HG02678 (cell line): ENCODE results near the gene CACNA2D2.

ENCODE experiments used
- ATAC-seq: cut with Tn5 transposase; IDR thresholded peaks from one replicate; pipeline ENCODE4 v1.9.1; 2021; ENCODE audit warnings: mild to moderate bottlenecking, moderate library complexity; ENCODE audit not compliant: unreplicated experiment

CACNA2D2 gene

DNA sequence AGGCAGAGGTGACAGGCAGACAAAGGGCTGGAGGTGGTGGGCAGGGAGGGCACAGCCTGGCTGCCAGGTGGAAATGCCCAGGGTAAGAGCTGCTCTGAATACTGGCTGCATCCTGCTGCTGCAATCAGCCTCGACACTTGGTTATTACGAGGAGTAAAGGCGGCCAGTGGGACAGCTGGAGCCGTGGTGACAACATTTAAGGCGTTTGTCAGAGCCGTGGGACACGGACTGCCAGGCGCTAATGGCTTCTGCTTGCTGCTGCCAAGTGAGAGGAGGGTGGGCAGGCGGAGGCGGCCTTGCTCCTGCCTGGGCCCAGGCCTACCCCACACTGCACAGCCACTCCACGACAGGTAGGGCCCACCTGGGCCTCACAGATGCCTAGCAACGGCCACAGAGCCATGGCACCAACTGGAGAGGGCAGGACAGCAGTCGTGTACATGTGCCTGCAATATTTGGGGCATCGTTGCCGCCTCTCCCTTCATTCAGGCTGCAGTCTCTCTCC lies 94.9 kb downstream of the CACNA2D2 start:
- no peak for ATAC-seq

DNA sequence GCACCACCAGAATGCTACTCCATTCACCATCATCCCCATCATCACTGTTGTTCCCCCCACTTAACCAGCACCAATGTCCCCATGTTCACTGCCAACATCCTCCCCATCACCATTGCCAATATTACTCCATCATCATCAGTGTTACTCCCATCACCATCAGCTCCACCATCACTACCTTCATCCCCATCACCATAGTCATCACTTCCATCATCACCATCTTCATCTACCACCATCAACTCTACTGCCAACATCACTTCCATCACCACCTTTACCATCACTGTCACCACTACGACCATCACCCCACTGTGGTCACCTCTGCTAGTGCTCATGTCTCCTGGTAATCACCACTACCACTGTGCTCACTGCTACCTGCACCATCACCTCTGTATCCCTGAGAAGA lies 96.9 kb downstream of the CACNA2D2 start:
- ATAC-seq: no peak

DNA sequence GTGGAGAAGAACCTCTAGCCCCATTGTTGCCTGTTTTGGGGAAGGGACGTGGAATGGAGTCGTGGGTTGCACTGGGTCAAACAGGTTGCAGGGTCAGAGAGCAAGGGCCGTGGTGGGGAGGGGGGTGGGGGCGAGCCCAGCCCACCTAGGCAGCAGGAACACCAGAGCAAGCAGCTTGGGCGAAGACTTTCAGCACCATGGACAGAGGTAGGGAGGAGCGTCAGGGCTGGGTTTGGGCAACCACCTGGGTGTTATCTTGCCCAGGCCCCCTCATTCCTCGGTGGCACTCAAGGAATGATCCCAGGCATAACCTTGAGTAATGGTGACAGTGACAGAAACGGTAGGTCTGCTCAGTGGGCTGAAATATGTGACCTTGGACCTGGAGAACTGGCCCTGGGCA lies 98.2 kb downstream of the CACNA2D2 start:
- ATAC-seq: no peak

DNA sequence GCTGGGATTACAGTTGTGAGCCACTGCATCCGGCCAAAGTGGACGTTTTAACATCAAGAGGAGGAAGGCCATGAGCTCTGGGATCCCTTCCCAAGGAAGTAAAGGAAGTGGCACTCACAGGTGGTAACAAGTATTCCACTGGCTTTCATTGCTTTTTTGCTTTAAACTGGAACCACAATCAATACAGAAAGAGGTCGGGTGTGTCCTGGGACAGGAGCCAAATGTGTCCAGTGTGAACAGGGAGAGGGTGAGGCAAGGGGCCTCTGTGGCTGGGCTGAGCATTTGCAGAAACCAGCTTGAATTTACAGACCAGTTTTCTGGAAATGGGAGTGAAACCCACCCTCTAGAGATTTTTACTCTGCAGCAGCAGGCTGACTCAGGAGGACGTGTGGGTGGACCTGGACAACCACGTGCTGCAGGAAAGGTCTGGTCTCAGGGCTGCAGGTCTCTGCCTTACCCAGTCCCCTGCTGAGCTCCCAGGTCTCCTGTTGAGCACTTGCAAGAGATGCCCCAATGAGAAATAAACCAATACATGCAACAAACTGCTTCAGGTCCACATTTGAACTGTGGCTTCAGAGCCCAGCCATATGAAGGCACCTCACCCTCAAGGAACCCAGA lies 101.3 kb downstream of the CACNA2D2 start:
- ATAC-seq: no peak

DNA sequence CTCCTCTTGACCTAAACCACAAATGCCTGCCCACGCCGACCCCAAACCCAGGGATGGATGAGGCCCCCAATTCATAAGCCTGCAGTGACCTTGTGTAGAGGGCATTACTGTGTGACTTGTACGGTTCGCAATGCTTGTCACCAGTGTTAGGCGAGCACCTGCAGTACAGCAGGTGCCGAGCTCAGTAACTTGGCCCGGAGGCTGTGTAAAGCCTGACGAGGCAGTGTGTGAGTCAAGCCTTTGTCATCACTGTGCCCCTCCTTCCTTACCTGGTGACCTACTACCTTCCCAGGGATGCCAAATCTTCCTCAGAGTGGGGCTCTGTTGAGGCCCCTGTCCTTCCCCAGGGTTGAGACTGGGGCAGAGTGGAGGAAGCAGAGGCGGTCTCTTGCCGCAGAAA lies 106.9 kb downstream of the CACNA2D2 start:
- no peak for ATAC-seq

DNA sequence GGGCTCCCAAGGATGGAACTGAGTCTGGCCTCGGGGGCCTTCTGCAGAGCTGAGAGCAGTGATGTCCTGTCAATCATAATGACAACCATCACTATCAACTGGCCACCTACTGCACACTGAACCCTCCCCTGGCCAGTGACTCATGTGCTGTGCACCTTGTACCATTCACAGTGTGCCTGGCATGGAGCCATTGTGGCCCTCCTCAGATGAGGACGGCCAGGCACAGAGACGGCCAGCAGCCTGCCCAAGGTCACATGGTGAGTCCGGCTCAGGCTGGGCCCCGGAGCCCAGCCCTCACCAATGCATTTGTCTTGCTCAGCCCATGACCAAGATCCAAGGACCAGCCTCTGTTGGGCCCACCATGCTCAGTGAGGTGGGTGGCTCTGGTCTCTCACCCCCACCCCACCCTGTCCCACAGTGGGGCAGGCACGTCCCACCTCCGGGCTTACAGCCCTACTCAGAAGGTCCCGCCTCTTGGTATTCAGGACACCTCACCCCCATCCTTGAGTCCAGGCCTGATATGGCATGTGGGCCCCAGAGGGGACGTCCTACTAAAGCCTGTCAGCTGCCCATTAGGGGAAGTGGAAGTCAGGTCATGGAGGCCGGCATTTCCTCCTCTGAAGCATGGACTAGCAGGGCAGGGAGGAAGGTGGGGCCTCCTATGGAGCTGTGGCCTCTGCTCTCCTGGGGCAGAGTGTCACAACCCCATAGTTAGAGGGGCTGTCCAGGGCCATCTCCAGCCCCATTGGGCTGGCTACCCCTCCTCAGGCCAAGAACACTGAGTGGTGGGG lies 108.2 kb downstream of the CACNA2D2 start:
- no peak for ATAC-seq

DNA sequence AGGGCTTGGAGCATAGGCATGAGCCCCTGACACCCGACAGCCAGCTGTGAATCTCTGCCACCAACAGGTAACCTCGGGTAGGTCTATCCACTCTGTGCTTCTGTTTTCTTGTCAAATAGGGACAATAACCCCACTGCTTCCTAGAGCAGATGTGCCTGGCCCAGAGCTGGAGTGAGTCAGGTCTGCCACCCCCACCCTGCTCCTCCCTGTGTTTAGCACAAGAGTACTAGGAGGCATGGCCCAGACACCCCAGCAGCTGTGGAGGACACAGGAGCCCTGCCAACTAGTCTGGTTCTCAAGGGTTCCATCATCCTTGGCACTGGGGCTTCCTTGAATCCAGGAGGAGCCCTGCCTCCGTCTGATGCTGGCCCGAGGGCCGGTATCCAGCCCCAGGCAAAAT lies 110.4 kb downstream of the CACNA2D2 start:
- no peak for ATAC-seq

DNA sequence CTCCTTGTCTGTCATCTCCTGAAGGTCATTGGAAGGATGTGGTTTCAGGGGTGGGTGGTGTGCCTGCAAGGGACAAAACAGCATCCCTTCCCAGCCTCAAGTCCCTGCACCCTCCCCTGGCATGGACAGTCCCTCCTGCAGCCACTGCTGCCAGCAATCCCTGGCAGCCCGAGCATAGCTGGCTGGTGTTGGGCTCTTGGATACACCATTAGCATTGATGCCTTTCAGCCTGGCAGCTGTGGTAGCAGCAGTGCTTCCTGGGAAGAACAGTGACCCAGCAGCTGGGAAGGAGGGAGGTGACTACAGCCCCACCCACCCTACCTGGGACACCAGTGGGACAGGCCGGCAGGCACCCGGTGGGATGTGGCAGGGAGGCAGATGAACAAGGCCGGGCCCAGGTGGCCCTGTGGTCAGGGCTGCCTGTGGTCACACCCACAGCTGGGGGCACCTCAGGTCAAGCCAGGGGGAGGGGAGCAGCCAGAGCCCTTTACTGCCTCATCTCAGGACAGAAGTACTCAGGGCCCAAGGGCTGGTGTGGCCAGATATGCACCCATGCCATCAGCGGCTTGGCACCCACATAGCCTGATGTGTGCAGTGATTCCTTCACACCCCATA lies 111.2 kb downstream of the CACNA2D2 start:
- ATAC-seq: no peak

DNA sequence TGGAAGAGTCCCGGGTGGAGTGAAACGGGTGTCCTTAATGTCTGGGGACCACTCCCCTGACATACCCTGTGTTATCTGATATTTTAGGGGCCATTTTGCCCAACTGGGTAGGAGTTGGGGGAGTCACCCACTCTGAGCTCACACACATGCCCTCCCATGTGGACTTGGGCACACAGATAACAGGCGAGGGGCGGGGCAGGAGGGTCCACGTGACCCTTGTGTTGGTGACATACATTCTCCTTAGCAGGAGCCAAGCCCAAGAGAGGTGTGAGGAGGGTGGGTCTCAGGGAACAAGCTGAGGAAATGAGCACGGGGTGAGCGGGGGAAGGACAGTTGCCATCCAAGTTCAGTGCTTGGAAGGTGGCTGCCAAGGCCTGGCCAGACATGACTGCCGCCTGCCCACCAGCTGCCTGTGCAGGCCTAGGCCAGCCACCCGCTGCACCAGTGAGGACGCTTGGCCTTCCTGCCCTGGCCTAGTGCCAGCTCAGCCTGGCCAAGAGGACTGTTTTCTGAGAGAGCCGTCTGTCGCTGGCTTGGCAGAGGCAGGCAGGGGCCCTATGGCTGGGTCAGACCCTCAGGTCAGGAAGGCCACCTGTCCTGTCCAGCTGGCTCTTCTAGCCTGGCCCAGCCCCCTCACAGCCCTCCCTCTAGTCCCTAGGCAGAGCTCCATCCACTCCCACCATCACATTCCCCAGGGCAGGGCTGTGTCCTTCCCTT lies 112.8 kb downstream of the CACNA2D2 start:
- ATAC-seq: no peak

DNA sequence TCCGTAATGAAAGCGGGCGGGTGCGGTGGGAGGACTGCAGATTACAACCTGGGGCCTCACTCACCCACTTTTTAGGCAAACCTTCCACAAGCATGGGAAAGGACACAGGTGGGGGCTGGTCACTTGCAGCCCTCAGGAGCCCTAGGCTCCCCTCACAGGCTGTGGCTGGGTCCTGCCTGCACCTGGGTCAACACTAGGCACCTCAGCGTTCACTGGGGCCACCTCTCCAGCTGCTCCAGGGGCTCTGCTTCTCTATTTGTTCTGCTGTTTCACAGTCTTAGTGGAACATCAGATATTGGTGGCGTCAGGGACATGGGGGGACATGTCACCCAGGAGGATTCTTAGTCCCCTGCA lies 114.0 kb downstream of the CACNA2D2 start:
- ATAC-seq: no peak

DNA sequence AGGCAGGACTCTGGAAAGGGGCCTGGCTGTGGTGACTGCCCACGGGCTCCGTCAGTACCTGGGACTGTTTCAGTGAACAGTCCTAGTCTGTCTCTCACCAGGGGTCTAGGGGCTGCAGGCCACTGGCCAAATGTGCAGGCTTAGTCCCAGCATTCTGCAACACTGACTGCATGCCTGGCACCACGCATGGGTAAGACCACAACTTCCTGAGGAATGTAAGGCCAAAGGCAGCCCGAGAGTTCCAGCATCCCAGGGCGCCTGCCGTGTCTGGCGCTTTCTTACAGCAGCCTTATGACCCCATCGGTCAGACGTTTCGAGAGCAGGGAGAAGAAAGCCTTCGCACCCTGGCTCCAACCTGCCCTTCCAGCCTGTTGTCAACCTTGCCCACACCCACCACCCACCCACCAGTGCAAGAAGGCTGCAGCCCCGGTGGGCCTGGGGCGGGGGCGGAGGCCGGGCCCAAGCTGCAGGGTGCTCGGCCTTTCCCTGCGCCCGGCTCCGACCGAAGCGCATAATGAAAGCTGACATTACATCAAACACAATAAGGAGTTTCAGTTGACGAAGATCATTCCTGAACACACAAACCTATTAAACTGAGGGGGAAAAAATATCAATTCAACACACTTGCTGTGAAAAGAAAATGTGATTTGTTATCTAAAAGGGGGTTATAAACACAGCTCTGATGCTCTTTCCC lies 114.6 kb downstream of the CACNA2D2 start:
- ATAC-seq: no peak

DNA sequence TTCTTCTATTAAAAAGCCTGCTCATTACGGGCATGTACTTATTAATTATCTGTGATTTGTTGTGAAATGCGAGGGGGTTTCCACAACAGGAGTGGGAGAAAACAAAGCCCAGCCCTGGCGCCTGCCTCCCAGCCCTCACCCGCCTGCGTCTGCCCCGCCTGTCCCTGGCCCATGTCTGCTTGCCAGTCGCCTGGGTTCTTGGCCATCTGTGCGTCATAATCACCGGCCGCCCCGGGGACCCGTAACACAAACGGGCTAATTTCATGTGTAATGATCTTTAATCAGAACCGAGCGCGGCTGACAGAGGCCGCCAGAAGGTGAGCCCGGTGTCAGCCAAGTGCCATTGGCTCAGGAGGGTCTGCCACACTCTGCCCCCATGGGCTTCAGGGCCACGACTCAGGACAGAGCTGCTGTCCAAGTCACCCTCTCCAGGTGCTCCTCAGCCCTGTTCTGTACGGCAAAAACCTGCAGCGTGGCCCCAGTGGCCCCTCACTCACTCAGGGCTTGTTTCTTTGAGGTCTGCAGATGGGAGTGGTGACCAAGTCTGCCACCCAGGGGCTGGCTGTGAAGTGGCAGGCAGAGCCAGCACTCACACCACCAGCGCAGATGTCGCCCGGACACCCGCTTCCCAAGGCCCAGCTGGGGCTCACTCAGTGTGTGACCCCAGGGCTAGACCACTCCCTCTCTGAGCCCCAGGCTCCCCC lies 115.3 kb downstream of the CACNA2D2 start:
- ATAC-seq: no peak

DNA sequence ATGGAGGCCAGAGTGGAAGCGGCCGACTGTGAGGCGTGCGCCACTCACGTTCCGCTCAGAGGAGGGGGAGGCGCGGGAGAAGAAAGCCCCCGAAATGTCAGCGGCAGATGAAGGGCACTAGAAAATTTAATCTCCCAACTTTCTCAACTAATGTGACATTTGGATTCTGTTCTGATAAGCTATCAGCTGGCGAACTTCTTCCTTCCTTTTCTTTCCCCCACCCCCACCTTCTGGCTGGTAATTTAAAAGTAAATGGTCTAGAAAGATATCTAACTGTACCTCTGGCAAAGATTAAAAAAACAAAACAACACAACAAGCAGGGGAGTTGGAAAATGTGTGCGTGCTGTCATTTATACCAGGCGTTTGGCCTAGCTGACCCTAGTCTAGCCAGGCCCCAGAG lies 117.7 kb downstream of the CACNA2D2 start:
- ATAC-seq: no peak

DNA sequence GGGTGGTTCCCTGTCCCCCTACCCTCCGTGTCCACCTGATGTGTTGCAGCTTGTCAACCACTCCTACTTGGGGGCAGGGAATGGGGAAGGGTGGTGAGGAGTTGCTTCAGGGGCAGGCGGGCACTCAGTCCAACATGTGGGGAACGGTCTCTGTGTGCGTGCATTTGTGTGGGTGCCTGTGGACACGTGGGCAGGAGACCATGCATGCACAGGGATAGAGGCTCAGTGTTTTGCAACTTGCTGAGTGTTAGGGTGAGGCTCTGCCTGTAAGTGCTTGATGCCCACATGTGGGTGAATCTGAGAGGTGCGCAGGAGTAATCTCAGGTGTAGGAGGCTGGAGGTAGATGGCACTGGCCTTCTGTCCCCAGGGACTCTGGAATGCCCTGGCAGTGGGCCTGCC lies 119.7 kb downstream of the CACNA2D2 start:
- no peak for ATAC-seq

DNA sequence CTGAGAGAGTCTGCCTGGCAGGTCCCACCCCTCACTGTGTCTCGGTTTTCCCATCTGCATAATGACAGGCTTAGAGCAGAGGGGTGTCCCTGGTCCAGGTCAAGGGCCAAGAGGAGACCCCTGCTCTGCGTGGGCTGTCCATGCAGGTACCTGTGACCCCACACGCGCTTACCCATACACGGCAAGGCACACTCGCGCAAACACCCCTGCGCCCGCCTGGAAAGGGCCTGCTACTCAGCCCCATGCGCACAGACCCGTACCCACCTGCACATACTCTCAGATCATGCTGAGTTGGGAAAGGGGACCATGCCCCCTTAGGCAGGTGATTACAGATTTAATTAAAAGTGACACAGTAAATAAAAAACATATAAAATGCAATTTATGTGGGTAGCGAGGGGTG lies 120.7 kb downstream of the CACNA2D2 start:
- ATAC-seq: no peak

DNA sequence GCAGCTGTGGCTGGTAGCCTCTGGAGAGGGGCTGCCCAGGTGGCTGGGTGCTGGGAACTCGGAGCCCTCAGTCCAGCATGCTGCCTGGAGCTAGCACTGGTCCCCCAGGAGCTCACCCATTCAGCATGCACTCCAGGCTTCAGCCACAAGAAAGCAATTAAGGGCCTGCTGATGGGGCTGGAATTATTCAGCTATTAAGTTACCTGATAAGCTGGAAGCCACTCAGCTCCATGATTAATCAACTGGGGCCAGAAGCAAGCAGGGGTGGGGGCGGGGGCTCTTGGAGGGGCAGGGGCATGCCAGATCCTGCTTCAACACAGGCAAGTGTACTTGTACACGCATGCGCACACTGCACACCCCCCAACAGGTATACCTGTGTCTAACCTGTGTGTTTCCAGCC lies 122.1 kb downstream of the CACNA2D2 start:
- ATAC-seq: no peak

DNA sequence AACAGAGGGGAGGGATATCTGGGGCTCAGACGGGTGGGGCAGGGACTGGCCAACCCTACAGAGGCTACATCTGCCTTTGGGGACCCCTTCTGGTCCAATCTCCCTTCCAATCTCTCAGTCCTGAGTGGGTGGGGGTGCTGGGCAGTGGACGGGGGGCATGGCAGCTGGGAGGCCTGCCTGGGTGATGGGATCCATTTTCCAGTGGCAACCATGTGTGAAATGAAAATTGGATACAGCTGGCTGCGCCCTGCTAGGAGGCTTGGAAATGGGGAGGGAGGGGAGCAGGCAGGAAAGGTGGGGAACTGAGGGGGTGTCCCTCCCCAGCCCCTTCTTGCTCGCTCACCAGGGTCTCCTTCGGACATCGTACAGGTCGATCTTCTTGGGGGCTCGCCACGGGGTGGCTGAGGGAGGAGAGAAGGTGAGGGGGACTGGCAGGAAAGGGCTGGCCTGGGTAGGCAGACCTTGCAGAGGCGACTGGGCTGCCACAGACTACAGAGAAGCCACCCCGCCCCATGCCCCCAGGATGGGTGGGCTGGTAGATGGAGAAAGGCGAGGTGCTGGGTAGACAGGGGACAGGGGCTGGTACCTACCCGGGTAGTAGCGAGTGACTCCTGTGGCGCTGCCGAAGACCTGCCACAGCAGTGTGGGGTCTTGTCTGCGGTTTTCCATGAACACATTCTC lies 122.9 kb downstream of the CACNA2D2 start:
- ATAC-seq: no peak

DNA sequence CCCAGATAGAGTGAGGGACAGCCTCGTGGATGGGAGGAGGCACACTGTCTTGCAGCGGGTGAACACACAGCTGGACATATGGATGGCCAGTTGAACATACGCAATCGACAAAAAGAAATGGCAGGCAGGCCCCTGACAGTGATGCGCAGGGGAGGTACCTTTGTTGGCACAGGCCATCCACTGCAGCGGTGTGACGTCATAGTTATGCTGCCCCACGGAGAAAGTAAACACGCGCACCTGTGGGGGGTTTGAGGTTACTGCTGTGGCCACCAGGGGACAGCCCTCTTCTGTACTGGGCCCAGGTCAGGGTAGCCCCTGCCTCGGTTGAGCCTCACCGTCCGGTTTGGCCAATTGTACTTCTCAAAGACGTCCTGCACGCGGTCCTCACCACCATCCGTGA lies 124.7 kb downstream of the CACNA2D2 start:
- ATAC-seq: no peak

DNA sequence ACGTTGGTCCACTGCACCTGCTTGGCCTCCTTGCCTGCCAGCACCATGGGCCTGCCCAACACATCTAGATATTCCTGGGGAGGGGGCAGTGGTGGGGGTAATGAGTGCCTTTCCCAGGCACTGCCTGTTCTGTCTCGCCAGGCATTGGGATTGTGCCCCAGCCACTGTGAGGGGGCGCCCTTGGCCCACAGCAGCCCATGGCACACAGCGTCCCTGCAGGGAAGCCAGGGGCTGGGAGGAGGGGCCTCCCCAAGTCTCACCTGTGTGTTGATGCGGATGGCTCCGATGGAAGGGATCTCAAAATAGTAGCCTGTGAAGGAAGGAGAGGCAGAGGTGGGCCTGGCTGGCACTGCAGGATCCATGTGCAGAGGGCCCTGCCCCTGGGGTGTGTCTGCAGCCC lies 125.4 kb downstream of the CACNA2D2 start:
- no peak for ATAC-seq
